IPS-18a (cell line): ENCODE results near the gene NDUFA11.

ENCODE experiments used
- H3K27ac ChIP-seq: one replicate; pipeline ENCODE4 v1.5.1; 2013; ENCODE audit warnings: low read length
- H3K27me3 ChIP-seq: one replicate; pipeline ENCODE4 v1.6.1; 2013; ENCODE audit warnings: mild to moderate bottlenecking, low read length; ENCODE audit not compliant: control insufficient read depth, insufficient read depth
- H3K36me3 ChIP-seq: one replicate; pipeline ENCODE4 v1.6.1; 2013; ENCODE audit warnings: low read depth, low read length; ENCODE audit not compliant: control insufficient read depth
- H3K4me1 ChIP-seq: one replicate; pipeline ENCODE4 v1.6.1; 2013; ENCODE audit warnings: low read depth, low read length; ENCODE audit not compliant: control insufficient read depth
- H3K4me3 ChIP-seq: one replicate; pipeline ENCODE4 v1.5.1; 2013; ENCODE audit warnings: low read length
- H3K9ac ChIP-seq: one replicate; pipeline ENCODE4 v1.6.1; 2013; ENCODE audit warnings: mild to moderate bottlenecking, low read length, moderate library complexity
- H3K9me3 ChIP-seq: one replicate; pipeline ENCODE4 v1.6.1; 2013; ENCODE audit warnings: low read depth, low read length; ENCODE audit not compliant: control insufficient read depth

The NDUFA11 gene

DNA sequence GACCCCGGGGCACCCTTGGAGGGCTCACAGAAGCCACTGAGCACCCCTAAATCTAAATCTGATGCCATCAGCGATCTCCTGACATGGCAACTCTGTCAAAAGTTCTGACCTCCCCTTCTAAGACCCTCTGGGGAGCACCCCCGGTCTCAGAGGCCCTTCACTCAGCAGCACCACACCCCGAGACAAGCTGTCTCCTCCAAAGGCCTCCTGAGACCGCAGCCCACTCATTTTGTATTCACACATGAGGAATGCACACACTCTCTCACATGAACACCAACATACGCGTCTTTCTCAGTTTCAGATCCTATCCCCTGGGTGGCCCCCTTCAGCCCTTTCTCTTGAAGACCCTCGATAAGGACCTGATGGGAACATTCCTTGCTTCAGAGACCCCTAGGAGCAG is 2.6 kb downstream of the NDUFA11 start:
- Histone ChIP-seq H3K9me3 (no peaks in the 10 kb centered on the region), H3K27me3 (no peaks in the 10 kb centered on the region), H3K9ac (no peak overlapping the region), H3K36me3 (peaks cover 2% of the 10 kb centered on the region), H3K4me1 (no peaks in the 10 kb centered on the region), H3K4me3 (no peak overlapping the region), H3K27ac (no peak overlapping the region)

DNA sequence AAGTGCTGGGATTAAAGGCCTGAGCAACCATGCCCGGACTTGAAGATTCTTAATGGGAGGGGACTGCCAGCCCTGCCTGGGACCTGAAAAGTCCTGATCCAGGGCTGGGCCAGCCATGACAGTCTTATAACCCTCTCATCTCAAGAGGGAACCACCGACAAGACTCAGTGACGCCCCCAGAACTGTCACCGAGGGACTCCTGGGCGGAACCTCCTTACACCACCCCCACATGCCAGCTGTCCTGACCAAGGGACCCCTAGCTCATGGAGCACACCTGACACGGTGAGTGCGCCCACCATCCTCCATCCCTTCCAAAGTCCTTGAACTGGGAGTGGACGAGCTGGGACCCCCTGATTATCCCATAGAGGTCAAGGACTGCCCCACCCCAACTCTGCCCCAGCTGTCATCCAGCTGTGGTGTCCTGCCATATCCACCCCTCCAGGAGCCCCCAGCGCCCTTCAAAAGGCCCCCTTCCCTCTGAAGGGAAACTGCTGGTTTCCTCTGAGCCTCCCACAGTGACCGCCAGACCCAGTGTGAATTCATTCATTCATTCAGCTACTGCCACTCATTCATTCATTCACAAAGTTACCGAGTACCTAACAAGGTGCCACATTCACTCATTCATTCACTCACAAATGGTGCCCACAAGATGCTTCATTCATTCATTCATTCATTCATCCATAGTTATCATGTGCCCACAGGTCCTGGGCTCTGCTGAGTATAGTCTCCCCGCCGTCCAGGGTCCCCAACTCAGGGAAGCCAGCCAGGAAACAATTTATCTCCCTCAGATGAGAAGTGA is 3.7 kb downstream of the NDUFA11 start:
- Histone ChIP-seq H3K9ac (no peak overlapping the region), H3K9me3 (no peaks in the 10 kb centered on the region), H3K27me3 (no peaks in the 10 kb centered on the region), H3K4me1 (no peaks in the 10 kb centered on the region), H3K36me3 (peaks cover 6% of the 10 kb centered on the region), H3K27ac (no peak overlapping the region), H3K4me3 (no peak overlapping the region)

DNA sequence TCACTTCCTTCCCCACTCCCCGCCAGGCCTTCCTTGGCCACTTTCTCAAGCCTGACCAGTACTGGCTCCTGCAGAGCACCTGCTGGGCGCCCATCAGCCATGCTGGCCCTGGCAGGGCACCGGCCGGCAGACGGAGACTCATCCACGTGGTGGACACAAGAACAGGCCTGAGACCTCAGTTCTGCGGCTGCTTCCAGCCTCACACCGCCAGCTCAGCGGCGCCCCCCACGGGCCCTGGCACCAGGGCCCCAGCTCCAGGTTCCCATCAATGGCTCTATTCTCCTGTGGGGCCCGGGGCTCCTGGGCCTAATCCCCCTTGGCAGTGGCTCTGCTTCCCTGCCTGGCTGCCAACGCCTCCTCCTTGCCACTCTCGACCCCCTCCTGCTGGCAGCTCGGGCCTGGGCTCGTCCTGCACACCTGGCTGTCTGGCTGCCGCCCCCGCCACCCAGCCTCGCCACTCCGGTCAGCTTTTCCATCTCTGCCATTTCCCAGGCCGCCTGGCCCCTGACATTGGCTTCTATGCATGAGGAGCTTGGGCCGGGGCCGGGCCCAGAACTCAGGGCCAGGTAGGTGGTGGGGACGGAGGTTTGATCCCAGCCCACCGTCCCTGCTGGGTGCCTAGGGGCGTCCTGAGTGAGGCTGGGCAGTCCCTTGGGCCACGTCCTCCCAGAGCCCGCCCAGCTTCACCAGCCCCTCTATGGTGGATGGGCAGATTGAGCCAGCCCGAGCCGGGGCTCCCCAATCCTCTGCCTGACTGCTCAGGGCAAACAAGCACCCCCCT is 6.2 kb downstream of the NDUFA11 start:
- Histone ChIP-seq H3K9ac (no peak overlapping the region), H3K27me3 (no peaks in the 10 kb centered on the region), H3K4me1 (no peaks in the 10 kb centered on the region), H3K4me3 (no peak overlapping the region), H3K36me3 (peaks cover 6% of the 10 kb centered on the region), H3K27ac (no peak overlapping the region), H3K9me3 (no peaks in the 10 kb centered on the region)

DNA sequence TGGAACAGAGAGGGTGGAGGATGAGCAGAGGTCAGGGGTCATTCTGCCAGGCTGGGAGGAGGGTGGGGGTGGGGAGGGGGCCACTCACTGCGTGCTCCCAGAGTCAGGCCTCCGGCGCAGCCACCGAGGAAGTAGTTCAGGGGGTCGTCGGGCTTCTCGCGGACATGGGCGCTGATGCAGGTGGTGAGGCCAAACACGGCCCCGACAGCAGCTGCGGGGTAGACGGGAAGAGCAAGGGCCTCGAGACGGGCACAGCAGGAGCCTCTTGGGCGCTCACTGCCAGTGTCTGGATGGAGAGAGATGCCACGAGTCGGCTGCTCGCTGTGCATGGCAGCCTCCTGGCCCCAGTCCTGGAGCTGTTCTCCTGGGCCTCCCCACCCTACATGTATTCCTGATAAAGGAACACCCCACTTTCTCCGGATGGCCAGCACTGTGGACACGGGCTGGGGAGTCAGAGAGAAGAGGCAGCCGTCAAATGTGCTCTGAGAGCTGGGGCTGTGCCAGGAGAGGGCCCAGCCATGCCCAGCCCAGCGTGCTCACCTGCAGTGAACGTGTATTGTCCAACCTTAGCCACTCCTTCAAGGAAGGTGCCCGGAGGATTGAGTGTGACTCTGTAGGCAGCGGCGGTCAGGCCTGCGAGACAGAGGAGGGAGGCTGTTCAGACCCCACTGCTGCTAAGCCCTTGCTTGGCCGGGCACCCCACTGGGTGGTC is 7.1 kb downstream of the NDUFA11 start:
- Histone ChIP-seq H3K4me3 (no peak overlapping the region), H3K27me3 (no peaks in the 10 kb centered on the region), H3K36me3 (peaks cover 6% of the 10 kb centered on the region), H3K27ac (no peak overlapping the region), H3K4me1 (no peaks in the 10 kb centered on the region), H3K9me3 (no peaks in the 10 kb centered on the region), H3K9ac (no peak overlapping the region)

DNA sequence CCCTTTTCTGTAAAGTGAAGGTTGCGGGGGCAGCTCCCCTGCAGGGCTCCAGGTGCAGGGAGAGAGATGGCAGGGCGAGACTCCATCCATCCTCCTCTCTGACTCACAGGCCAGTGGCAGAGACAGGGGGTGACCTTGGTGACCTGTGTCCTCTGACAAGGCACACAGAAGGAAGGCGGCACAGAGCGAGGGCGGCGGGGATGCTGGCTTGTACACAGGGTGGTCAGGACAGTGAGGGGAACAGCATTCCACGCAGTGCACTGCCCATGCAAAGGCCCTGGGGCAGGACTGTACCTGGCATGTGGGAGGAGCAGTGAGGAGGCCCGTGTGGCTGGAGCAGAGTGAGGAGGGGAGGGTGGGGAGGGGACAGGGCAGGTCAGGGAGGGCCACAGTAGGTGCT is 7.7 kb downstream of the NDUFA11 start:
- Histone ChIP-seq H3K27me3 (no peaks in the 10 kb centered on the region), H3K9me3 (no peaks in the 10 kb centered on the region), H3K27ac (no peak overlapping the region), H3K9ac (no peak overlapping the region), H3K4me3 (no peak overlapping the region), H3K4me1 (no peaks in the 10 kb centered on the region), H3K36me3 (peaks cover 6% of the 10 kb centered on the region)

DNA sequence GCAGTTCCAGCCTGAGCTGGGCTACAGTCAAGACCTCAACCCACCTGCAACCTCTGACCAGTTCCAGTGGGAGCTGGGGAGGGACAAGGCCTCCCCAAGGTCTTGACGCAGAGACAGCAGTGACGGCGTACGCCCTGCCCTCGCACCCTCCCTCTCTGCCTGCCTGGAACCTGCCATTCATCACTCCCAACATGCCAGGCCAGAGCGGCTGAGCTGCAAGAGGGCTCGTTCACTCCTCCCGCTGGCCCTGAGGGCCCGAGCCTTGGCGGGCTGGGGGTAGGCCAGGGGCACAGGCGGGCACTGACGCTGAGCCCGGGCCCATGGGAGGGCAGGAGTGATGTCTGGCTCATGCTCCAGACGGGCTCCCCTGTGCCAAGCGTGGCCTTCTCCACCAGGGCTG is 8.2 kb downstream of the NDUFA11 start:
- no peak overlapping the region for H3K27ac ChIP-seq
- peaks cover 6% of the 10 kb centered on the region for H3K36me3 ChIP-seq
- no peaks in the 10 kb centered on the region for H3K4me1 ChIP-seq
- H3K9ac ChIP-seq: no peak overlapping the region
- no peaks in the 10 kb centered on the region for H3K9me3 ChIP-seq
- H3K4me3 ChIP-seq: no peak overlapping the region
- no peaks in the 10 kb centered on the region for H3K27me3 ChIP-seq

DNA sequence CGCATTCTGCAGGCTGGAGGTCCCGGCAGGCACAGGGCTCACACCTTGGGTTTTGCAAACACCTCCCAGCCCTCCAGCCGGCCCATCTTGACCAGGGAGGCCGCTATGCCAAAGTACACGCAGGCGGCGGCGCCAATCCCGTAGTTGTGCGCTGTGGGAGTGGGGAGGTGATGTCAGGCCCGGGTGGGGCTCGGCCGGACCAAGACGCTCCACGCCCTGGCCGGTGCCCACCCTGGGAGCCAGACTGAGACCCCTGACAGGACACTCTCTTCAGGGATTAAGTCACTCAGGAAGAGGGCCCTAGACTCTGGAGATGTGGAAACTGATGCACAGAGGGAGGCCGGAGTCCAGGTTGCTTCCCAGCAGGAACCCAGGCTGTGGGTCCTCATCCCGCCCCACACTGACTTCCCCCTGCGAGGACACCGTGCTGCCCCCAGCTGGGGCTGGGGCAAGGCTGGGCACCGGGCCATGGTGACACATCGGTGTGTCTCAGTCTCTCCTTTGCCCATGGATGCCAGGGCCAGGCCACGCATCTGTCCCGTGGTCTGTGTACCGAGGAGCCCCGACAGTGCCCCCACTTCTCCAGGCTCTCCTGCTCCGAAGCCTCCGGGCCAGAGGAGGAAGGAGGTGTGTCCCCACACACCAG is 8.8 kb downstream of the NDUFA11 start:
- H3K27ac ChIP-seq: no peak overlapping the region
- H3K9ac ChIP-seq: no peak overlapping the region
- no peak overlapping the region for H3K4me3 ChIP-seq

DNA sequence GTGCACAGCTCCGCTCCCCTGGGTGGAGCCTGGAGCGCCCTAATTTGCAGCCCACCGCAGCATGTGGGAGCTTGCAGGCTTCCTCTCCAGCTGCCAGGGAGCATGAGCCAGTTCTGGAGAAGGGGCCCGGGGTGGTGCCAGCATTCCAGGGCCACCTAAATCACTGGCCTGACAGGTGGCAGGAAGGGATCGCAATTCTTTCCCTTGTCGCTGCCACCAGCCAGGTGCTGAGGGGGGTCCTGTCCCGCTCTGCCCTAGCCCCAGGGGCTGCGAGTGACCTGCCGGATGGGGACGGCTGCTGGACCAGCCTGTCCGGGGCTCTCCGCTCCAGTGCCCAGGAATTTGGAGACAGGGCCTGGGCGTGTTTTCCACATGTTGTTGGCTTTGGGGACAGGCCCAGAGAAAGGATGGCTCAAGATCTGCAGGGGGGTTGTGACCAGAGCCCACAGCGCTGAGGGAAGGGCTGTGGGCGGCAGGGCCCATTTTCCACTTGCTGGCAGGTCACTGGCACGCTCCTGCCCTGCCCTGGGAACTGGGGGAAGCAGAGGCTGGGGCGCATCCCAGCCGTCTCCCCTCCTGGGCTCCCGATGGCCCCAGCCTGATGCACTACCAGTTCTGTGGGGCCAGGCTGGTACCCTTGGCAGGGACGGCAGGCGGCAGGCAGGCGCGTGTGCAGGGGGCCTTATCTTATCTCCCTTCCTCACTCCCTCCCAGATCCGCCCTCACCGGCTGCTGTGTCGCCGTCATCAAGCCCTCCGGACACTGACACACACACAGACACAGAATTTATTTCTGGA is 9.5 kb downstream of the NDUFA11 start:
- H3K9me3 ChIP-seq: no peaks in the 10 kb centered on the region
- H3K4me1 ChIP-seq: no peaks in the 10 kb centered on the region
- no peak overlapping the region for H3K4me3 ChIP-seq
- peaks cover 6% of the 10 kb centered on the region for H3K36me3 ChIP-seq
- H3K27ac ChIP-seq: no peak overlapping the region
- no peak overlapping the region for H3K9ac ChIP-seq
- no peaks in the 10 kb centered on the region for H3K27me3 ChIP-seq

More for the DNA sequence above, 8.8 kb downstream of the NDUFA11 start:
- H3K9me3 ChIP-seq: no peaks in the 10 kb centered on the region
- H3K4me1 ChIP-seq: no peaks in the 10 kb centered on the region
- H3K27me3 ChIP-seq: no peaks in the 10 kb centered on the region
- H3K36me3 ChIP-seq: peaks cover 6% of the 10 kb centered on the region

DNA sequence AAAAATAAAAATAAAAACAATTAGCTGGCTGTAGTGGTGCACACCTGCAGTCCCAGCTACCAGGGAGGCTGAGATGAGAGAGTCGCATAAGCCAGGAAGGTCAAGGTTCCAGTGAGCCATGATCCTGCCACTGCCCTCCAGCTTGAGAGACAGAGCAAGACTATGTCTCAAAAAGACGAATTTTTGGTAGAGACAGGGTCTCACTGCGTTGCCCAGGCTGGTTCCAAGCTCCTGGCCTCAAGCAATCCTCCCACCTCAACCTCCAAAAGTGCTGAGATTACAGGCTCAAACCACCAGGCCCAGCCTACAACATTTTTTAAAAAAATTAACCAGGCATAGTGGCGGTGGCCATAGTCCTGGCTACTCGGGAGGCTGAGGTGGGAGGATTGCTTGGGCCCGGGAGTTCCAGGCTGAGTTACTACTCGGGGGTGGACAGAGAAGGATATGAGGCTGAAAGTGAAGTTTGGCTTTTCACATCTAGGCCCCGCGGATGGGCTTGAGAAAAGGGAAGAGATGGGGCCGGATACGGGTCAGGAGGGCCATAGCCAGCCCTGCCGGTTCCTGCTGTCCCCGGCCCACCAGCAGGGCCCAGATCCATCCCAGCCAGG is 10.2 kb downstream of the NDUFA11 start:
- no peak overlapping the region for H3K9ac ChIP-seq
- H3K4me3 ChIP-seq: no peak overlapping the region
- no peaks in the 10 kb centered on the region for H3K27me3 ChIP-seq
- H3K9me3 ChIP-seq: no peaks in the 10 kb centered on the region
- H3K27ac ChIP-seq: no peak overlapping the region
- H3K4me1 ChIP-seq: no peaks in the 10 kb centered on the region
- H3K36me3 ChIP-seq: peaks cover 6% of the 10 kb centered on the region

DNA sequence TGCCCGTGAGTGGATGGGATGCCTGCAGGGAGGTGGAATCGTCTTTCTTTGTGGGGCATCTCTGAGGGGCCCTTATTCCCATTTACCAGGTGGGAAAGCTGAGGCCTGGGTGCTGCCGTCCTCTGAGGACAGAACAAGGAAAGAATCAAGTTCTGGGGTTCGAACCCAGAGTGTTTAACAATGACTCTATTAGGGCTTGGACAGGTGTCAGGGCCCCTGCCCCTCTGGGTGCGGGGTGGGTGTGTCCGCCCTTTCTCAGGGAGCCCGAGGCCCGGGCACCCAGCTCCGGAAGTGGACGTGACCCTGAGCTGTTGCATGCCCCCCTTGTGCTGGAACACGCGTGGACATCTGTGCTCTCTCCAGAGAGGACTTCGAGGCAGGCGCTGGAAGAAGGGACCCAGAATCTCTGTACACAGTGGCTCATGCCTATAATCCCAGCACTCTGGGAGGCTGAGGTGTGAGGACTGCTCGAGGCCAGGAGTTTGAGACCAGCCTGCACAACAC is 10.8 kb downstream of the NDUFA11 start:
- peaks cover 6% of the 10 kb centered on the region for H3K36me3 ChIP-seq
- H3K9me3 ChIP-seq: no peaks in the 10 kb centered on the region
- no peak overlapping the region for H3K9ac ChIP-seq
- H3K4me3 ChIP-seq: no peak overlapping the region
- H3K4me1 ChIP-seq: no peaks in the 10 kb centered on the region
- no peak overlapping the region for H3K27ac ChIP-seq
- H3K27me3 ChIP-seq: no peaks in the 10 kb centered on the region
